Measurements from ENCODE around the gene SVIL.

GRCh38 chr10:29493697-29494096, 141.1 kb downstream of the SVIL start:
- no peak for TF ChIP-seq CTCF (IDR thresholded peaks at IDR 0.05; ENCODE audit: poor library complexity, severe bottlenecking)
- TF ChIP-seq EZH2 (IDR thresholded peaks at IDR 0.05; ENCODE audit: borderline replicate concordance, insufficient read depth, low read length, poor library complexity, severe bottlenecking) = no peak
- TF ChIP-seq, protein P1, sequence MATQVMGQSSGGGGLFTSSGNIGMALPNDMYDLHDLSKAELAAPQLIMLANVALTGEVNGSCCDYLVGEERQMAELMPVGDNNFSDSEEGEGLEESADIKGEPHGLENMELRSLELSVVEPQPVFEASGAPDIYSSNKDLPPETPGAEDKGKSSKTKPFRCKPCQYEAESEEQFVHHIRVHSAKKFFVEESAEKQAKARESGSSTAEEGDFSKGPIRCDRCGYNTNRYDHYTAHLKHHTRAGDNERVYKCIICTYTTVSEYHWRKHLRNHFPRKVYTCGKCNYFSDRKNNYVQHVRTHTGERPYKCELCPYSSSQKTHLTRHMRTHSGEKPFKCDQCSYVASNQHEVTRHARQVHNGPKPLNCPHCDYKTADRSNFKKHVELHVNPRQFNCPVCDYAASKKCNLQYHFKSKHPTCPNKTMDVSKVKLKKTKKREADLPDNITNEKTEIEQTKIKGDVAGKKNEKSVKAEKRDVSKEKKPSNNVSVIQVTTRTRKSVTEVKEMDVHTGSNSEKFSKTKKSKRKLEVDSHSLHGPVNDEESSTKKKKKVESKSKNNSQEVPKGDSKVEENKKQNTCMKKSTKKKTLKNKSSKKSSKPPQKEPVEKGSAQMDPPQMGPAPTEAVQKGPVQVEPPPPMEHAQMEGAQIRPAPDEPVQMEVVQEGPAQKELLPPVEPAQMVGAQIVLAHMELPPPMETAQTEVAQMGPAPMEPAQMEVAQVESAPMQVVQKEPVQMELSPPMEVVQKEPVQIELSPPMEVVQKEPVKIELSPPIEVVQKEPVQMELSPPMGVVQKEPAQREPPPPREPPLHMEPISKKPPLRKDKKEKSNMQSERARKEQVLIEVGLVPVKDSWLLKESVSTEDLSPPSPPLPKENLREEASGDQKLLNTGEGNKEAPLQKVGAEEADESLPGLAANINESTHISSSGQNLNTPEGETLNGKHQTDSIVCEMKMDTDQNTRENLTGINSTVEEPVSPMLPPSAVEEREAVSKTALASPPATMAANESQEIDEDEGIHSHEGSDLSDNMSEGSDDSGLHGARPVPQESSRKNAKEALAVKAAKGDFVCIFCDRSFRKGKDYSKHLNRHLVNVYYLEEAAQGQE (IDR thresholded peaks at IDR 0.05; ENCODE audit: borderline replicate concordance) = no peak
- no peak for TF ChIP-seq RAD21 (conservative IDR thresholded peaks at IDR 0.05)
- no peak for TF ChIP-seq POLR2AphosphoS5 (IDR thresholded peaks at IDR 0.05)
- no peak for TF ChIP-seq SMC3 (conservative IDR thresholded peaks at IDR 0.05; ENCODE audit: poor library complexity)
- TF ChIP-seq TAF1 (IDR thresholded peaks at IDR 0.05; ENCODE audit: low read depth) = no peak
- no peak for TF ChIP-seq EP300 (conservative IDR thresholded peaks at IDR 0.05; ENCODE audit: poor library complexity, severe bottlenecking)
- no peak for TF ChIP-seq MXI1 (conservative IDR thresholded peaks at IDR 0.05; ENCODE audit: poor library complexity, severe bottlenecking)
